Measurements from ENCODE around the gene IFT43.

IFT43 gene

GRCh38 chr14:76083796-76084765, 98.5 kb downstream of the IFT43 start:
- no peak for DNase-seq

DNA sequence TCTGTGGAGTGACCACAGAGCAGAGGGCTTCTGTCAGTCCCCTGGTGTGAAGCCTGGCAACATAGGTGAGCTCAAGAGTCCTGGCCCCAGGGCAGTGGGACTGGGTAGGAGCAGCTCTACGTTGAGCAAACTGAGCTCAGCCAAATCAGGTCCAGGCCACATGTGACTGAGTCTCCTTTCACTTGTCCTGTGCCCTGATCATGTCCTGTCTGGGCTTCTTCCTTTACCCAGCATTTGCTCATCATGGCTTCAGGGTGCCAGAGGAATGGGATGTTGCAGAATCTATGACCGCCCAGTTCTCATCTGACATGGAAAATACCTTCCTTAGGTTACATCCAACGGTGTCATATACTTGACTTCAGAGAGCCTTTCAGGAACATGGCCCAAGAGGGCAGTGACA, 99.8 kb downstream of the IFT43 start:
- no peak for DNase-seq

DNA sequence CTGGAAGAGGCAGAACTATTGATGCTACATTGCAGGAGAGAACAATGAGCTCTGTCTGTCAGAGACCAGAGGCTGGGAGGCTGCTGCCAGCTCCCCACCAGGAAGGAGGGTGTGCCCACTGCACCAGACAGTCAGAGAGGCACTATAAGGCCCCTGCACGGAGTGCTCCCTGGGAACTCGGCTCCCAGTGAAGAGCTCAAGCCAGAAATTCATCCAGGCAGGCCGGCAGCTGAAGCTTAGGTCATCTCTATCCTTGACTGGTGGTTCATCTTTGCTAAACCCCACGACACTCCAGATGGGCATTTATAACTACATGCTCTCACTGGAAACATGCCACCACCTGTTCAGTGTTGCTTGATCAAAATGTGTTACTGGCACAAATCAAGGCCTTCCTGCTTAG, 101.1 kb downstream of the IFT43 start:
- no peak for DNase-seq

GRCh38 chr14:76088326-76088725, 102.8 kb downstream of the IFT43 start:
- DNase-seq, result no peak

DNA sequence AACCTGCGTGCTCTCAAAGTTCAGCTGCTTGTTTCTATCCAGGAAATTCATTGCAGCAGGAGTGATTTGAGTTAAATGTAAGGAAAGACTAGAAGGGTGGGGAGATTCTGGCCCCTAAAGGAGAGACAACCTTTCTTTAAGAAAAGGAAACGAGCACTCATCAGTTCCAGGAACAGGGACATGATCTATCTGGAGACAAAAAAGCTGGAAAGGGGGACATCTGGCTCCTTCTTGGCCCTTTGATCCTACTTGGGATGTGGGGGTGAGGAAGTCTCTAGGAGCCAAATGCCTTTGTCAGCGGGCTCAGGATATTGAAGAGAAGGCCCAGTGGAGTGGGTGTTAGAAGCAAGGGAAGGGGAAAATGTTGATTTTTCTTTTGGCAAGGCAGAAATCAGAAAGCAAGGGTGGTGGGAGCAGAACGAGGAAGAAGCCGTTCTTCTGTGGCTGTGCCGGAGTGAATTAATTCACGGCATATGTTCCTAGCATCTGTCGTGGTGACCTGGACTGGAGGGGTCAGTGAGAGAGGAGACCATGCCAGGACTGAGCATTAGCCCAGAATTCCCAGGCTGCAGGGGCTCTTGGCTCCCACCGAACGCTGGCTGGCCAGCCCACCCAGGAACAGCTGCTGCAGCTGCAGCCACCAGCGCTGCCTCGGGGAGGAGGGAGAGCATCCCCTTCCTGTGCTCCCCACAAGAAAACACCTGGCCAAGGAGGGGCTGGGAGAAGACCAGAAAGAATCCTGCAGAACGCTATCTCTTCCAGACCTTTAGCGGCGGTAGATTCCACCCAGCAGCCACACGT, 103.4 kb downstream of the IFT43 start:
- DNase-seq, result no peak

- no peak for DNase-seq
Observed at GRCh38 chr14:76089575-76089974, 104.0 kb downstream of the IFT43 start.

DNA sequence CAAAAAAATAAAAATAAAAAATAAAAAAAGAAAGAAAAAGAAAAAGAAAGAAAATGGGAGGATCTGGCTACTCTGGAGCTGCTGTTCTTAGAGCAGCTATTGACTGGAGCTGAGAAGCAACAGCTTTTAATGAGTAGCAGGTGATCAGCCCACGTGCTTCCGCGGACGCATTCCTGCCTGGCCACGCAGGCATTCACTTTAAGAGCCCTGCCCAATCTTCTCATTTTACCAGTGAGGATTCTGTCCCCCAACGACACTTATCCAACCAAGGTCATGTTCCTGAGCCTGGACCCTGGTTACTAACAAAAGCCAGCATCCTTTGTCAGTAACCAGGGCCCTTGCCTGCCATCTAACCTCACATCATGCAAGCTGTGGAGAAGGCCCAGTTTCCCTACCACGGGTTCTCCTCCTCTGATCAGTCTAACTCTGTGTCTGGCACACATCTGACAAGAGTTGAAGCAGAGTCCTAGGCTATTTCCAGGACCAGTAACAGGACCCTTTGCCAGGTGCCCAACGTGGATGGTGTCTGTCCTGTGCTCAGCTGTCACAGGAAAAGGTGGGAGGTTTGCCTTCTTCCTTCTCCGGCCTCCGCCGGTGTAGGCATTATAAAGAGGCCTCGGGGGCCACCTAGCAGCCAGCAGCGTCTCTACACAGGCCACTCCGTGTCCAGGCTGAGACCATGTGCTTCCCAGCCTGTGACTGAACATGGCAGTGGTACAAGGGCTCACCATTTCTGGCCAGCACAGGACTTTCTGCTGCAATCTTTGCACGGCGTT, 105.2 kb downstream of the IFT43 start:
- peak; percentile 5 for DNase-seq

DNA sequence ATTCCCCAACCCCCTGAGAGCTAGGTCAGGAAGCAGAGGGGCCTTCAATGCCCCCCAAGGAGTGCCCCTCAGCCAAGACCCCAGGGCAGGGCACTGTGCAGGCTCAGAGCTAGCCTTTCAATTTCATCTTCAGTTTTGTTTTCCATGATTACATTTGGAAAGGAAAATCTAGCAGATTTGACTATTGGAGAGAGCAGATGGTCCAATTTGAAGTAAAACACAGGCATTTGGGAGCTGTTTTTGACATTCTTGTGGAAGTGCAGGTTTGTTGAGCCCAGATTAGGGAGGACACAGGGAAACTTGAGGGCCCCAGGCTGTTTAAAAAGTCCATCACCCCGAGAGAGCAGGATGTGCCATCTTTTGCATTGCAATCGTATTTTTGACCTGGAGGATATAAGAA, 107.5 kb downstream of the IFT43 start:
- no peak for DNase-seq

DNA sequence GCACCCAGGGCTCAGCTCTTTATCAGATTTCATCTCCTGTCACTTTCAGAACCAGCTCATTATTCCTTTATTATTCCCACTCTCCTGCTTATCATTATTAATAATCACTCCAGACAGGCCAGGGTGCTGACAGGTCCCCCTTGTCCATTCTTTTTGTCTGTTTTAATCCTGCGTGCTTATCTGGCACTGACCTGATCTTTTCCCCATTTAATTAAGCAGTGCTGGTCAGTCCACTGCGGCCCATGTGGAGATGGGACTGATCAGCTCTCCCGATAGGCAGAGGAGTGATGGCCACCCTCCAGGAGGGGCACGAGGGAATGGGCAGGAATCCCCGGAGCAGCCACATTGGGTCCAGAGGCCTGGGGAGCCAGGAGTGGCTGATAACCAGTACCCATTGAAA, 110.7 kb downstream of the IFT43 start:
- no peak for DNase-seq

DNA sequence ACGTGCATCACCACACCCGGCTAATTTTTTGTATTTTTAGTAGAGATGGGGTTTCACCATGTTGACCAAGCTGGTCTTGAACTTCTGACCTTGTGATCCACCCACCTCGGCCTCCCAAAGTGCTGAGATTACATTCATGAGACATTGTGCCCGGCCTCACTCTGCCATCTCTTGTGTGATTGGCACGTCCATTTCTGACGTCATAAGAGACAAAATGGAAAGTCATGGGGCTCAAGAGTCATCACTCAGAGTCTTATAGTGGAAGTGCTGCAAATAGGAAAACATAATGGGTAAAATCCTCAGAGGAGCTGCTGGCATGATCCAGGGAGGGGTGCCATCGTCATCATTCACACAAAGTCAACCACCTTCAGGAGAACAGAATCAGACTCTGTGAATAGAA, 112.0 kb downstream of the IFT43 start:
- no peak for DNase-seq

- no peak for DNase-seq
Observed at GRCh38 chr14:76098047-76098446, 112.5 kb downstream of the IFT43 start.

DNA sequence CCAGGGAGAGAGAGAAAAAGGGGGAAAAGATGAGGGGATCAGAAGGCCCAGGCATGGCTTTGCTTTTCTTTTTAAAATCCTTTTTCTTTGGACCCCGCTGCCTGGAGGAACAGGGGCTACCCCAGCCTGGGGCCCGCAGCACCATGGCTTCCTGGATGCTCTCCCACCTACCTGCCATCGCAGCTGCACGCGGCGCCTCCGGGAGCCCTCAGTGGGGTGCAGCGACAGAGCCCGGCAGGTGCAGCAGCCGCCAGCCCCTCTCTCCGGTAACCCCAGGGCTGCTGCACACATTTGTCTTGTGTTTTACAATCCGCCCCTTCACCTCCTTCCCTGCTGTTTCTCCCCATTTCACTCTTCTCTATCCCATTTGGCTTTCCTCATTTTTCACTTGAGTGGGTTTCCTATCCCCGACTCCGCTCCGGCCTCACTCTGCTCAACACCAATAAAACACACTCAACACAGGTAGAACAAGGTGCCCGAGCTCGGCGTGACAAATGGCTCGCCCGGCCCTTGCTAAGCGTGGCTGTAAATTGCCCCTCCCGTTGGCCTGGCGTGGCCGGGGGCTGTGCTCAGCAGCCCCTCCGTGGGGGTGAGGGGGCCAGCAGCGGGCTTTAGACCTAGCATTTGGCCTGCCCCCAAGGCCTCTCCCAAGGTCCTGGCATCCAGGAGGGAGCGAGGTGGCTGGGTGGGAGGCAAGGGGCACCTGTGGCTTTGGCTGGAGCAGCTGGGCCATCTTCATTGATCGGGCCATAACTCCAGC, 113.5 kb downstream of the IFT43 start:
- DNase-seq, result no peak

GRCh38 chr14:76100236-76100635, 114.7 kb downstream of the IFT43 start:
- no peak for DNase-seq

DNA sequence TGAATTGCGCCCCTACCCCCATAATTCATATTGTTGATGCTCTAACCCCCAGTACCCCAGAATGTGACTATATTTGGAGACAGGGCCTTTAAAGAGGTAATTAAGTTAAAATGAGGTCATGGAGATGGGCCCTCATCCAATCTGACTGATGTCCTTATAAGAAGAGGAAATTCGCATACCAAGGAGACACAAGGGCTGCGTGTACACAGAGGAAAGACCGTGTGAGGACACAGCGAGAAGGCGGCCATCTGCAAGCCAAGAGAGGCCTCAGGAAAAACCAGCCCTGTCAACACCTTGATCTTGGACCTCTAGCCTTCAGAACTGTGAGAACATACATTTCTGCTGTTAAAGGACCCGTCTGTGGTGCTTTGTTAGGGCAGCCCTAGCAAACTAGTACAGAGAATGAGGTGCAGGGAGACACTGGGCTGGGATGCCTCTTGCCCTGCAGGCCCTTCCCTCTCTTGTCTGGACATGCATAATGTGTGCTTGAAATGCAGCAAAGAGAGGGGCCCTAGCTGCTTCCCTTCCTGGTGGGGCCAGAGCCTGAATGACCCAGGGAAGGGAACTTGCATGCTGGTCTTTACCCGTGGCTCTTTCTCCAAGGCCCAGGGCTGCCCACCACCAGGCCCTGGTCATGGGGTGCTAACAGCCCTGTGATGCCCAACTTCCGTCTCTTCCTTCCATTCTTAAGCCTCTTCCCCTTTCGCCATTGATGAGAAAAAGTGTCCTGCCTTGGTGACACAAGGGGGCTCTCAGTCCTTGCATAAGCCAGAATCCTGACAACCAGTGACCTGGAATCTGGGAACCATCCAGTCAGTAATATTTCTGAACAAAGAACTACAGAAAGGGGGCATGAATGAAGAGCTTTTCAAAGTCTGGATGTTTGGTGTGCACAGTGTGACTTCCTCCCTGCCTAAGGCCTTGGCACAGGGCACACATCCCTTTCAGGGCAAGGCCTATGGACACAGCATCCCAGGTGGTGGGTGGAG, 116.1 kb downstream of the IFT43 start:
- DNase-seq, result no peak

DNA sequence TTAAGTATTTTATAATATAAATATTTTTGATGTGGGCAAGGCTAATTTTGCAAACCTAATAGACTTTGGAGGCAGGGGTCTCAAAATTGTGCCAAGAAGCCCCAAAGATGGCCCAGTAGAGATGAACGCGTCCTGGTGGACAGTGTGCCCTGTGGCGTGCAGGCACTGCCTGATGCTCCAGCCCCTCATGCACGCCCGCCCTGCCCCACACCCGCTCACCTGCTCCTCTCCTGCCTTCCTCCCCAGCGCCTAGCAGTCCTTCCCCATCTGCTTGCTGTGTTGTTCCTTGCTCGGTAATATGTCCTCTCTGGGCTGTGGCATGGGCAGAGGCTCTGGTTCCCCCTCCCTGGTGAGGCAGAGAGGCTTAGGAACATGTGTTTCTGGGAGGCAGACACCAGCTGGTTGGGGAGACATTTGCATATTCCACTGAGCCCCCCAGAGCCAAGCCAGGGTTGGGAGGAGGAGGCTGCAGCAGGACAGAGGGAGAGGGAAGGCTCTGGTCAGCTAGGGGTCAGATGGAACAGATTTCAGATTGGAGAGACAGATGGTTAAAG, 119.3 kb downstream of the IFT43 start:
- no peak for DNase-seq

GRCh38 chr14:76106188-76106587, 120.6 kb downstream of the IFT43 start:
- DNase-seq, result no peak

GRCh38 chr14:76109087-76109880, 123.7 kb downstream of the IFT43 start:
- DNase-seq, result no peak

GRCh38 chr14:76112889-76113624, 127.5 kb downstream of the IFT43 start:
- DNase-seq, result no peak

- no peak for DNase-seq
Observed at GRCh38 chr14:76113691-76114090, 128.1 kb downstream of the IFT43 start.
